Activated CD8-positive, alpha-beta T cell treated with anti-CD3 and anti-CD28 coated beads for 36 hours (primary cell): Measurements from ENCODE around the gene CA5A. TPM values are rescaled to one million over a fixed set of nuclear protein-coding genes. Genes with fewer than 3 reads are reported as not detected.
"Not testable (repeated sequence)": the region's sequence is repeated elsewhere in the genome, so short reads cannot be mapped to it uniquely, and the experiment has no call there.

Source experiments
- ATAC-seq: fragments of 200-7000 bp; cut with Tn5 transposase; one replicate; pipeline ENCODE4 v1.10.0; 2021; ENCODE audit warnings: mild to moderate bottlenecking, moderate library complexity
- CTCF ChIA-PET: fragments of 350-600 bp; sonication (Branson Sonifier 250); formaldehyde crosslinking; loops from one replicate; lab custom pipeline; 2021; ENCODE audit warnings: antibody characterized with exemption; lab: Charles Lee
- POLR2A ChIA-PET: fragments of 350-600 bp; sonication (Branson Sonifier 250); formaldehyde crosslinking; loops from one replicate; lab custom pipeline; 2021; ENCODE audit warnings: antibody characterized with exemption; lab: Charles Lee
- DNase-seq: peaks from one replicate; pipeline ENCODE4 v3.0.0-alpha.2; 2020
- H3K27ac Mint-ChIP-seq: one replicate; pipeline ENCODE4 v1.8.0; 2021; ENCODE audit warnings: mild to moderate bottlenecking, mixed read lengths
- H3K27me3 Mint-ChIP-seq: one replicate; pipeline ENCODE4 v1.8.0; 2021; ENCODE audit warnings: mixed read lengths
- H3K36me3 Mint-ChIP-seq: one replicate; pipeline ENCODE4 v1.8.0; 2021; ENCODE audit warnings: low read depth, mixed read lengths
- H3K4me1 Mint-ChIP-seq: one replicate; pipeline ENCODE4 v1.8.0; 2021; ENCODE audit warnings: low read depth, mixed read lengths
- H3K4me3 Mint-ChIP-seq: one replicate; pipeline ENCODE4 v1.8.0; 2021; ENCODE audit warnings: mild to moderate bottlenecking, moderate library complexity, mixed read lengths
- H3K9me3 Mint-ChIP-seq: one replicate; pipeline ENCODE4 v1.8.0; 2021; ENCODE audit warnings: mixed read lengths
- intact Hi-C: fragments of 100-400 bp; cut with micrococcal nuclease; formaldehyde crosslinking; loops from one replicate; pipeline ENCODE4 v1.10.0; 2022
- total RNA-seq, 2 experiments: library from RNA; stranded (reverse); gene quantifications; one replicate each; pipeline ENCODE4 v1.2.3, GENCODE V29; 2021
- TF ChIP-seq, protein P1 (sequence below): fragments of 200-600 bp; IDR thresholded peaks from one replicate; pipeline ENCODE4 v1.8.0; 2022; ENCODE audit warnings: antibody characterized with exemption, mild to moderate bottlenecking

Gene CA5A
- total RNA-seq, 2 experiments from 2014 or later, result not detected

GRCh38 chr16:87933140-87933495 lies 3.2 kb downstream of the CA5A start:
- no peaks in the 10 kb centered on the region for H3K36me3 Mint-ChIP-seq
- ChIA-PET CTCF (no interaction called here), POLR2A (no interaction called here)
- H3K27ac Mint-ChIP-seq, result no peak overlapping the region
- H3K27me3 Mint-ChIP-seq, result no peaks in the 10 kb centered on the region
- DNase-seq (no peak), ATAC-seq (no peak)
- H3K9me3 Mint-ChIP-seq, result no peaks in the 10 kb centered on the region
- intact Hi-C loops, result no loop called here
- no peaks in the 10 kb centered on the region for H3K4me1 Mint-ChIP-seq
- H3K4me3 Mint-ChIP-seq, result no peak overlapping the region
- TF ChIP-seq, protein P1, sequence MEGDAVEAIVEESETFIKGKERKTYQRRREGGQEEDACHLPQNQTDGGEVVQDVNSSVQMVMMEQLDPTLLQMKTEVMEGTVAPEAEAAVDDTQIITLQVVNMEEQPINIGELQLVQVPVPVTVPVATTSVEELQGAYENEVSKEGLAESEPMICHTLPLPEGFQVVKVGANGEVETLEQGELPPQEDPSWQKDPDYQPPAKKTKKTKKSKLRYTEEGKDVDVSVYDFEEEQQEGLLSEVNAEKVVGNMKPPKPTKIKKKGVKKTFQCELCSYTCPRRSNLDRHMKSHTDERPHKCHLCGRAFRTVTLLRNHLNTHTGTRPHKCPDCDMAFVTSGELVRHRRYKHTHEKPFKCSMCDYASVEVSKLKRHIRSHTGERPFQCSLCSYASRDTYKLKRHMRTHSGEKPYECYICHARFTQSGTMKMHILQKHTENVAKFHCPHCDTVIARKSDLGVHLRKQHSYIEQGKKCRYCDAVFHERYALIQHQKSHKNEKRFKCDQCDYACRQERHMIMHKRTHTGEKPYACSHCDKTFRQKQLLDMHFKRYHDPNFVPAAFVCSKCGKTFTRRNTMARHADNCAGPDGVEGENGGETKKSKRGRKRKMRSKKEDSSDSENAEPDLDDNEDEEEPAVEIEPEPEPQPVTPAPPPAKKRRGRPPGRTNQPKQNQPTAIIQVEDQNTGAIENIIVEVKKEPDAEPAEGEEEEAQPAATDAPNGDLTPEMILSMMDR, result no peak

GRCh38 chr16:87932475-87933139 lies 3.7 kb downstream of the CA5A start:
- H3K27ac Mint-ChIP-seq, DNase-seq, ATAC-seq, CTCF ChIA-PET, H3K36me3 Mint-ChIP-seq, H3K27me3 Mint-ChIP-seq, H3K9me3 Mint-ChIP-seq, intact Hi-C loops, POLR2A ChIA-PET, H3K4me3 Mint-ChIP-seq, H3K4me1 Mint-ChIP-seq: not testable (repeated sequence)

DNA sequence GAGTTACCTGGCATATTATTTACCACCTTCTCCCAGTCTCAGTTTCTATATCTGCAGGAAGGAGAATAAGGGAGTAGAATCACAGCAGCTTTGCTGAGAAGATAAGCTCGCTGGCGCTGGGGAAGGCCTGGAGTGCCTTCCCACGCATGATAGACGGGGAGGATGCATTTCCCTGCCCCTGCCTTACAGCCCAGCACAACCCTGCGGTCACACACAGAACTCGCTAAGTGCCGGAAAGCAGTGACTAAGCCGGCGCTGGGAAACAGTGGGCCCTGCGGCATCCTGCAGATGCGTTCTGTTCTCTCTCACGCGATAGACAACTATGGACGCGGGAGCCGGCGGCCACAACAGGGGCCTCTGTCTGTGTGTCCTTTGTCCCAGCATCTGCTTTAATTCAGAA lies 4.8 kb downstream of the CA5A start:
- Mint-ChIP-seq H3K27ac (no peak overlapping the region), H3K4me1 (peaks cover 3% of the 10 kb centered on the region), H3K36me3 (no peaks in the 10 kb centered on the region), H3K9me3 (no peaks in the 10 kb centered on the region), H3K4me3 (no peak overlapping the region), H3K27me3 (no peaks in the 10 kb centered on the region)
- TF ChIP-seq, protein P1, result no peak
- DNase-seq (peak; percentile 41), ATAC-seq (peak; percentile 62)
- CTCF ChIA-PET, result no interaction called here
- intact Hi-C loops, result no loop called here
- POLR2A ChIA-PET, result no interaction called here

GRCh38 chr16:87930456-87930855 lies 5.9 kb downstream of the CA5A start:
- Mint-ChIP-seq H3K27ac (no peak overlapping the region), H3K27me3 (peaks cover 3% of the 10 kb centered on the region), H3K4me1 (peaks cover 9% of the 10 kb centered on the region), H3K36me3 (no peaks in the 10 kb centered on the region), H3K9me3 (no peaks in the 10 kb centered on the region), H3K4me3 (no peak overlapping the region)
- intact Hi-C loops, result no loop called here
- TF ChIP-seq, protein P1, result no peak
- POLR2A ChIA-PET, result interaction anchor here (1.2 kb wide), 1 partner anchor 151 kb away, joined by 6 read pairs; no protein-coding TSS in a partner anchor
- CTCF ChIA-PET, result no interaction called here
- peak; percentile 23 for DNase-seq
- ATAC-seq, result peak; percentile 64

- ChIA-PET CTCF (no interaction called here), POLR2A (interaction anchor here (1.2 kb wide), 1 partner anchor 151 kb away, joined by 6 read pairs; no protein-coding TSS in a partner anchor)
- DNase-seq (no peak), ATAC-seq (no peak)
- peaks cover 3% of the 10 kb centered on the region for H3K27me3 Mint-ChIP-seq
- no peak overlapping the region for H3K4me3 Mint-ChIP-seq
- peaks cover 9% of the 10 kb centered on the region for H3K4me1 Mint-ChIP-seq
- no peak overlapping the region for H3K27ac Mint-ChIP-seq
- H3K36me3 Mint-ChIP-seq, result no peaks in the 10 kb centered on the region
- intact Hi-C loops, result no loop called here
- no peaks in the 10 kb centered on the region for H3K9me3 Mint-ChIP-seq
- TF ChIP-seq, protein P1, result no peak
Measured at GRCh38 chr16:87929986-87930385, 6.3 kb downstream of the CA5A start.
